Measurements from ENCODE around the gene RFC2. TPM values are rescaled to one million over a fixed set of nuclear protein-coding genes. Genes with fewer than 3 reads are reported as not detected.
"Not testable (repeated sequence)": the region's sequence is repeated elsewhere in the genome, so short reads cannot be mapped to it uniquely, and the experiment has no call there.

Gene RFC2
- total RNA-seq, 1 donor from 2014 or later = 11.3 TPM

DNA sequence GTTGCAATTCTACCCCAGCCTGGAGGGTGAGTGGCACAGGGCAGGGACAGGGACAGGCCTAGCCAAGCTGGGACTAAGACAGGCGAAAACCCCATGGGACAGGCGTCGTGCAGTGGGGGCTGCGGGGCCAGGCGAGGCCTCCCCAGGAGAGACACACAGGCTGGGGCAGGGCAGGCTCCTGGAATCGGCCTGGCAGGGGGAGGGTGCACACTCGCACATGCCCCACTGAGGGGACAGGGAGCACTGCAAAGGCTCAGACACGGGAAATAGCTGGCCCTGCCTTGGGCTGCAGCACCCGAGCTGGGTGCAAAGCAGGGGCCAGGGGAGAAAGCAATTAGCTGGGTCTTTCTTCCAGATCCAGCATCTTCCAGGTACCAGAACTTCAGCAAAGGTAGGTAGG, 34.0 kb downstream of the RFC2 start:
- DNase-seq (ENCODE audit: low spot score) = no peak
- ATAC-seq = peak; percentile 60

DNA sequence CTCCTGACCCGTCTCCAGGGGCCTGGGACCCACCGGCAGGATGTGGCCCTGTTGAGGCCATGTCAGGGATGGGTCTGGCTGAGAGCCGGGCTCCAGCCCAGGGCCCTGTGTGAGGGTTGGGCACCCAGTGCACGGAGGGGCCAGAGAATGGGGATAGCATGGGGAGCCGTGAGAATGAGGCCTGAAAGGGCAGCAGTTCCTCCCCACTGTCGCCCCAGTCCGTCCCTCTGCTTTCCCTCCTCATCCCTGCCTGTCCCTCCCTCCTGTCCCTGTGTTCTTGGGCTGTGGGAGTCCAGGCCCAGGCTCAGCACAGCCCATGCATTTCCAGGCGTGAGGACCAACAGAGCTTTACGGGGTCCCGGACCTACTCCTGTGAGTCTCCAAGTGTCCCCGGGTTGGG, 34.8 kb downstream of the RFC2 start:
- no peak for ATAC-seq

DNA sequence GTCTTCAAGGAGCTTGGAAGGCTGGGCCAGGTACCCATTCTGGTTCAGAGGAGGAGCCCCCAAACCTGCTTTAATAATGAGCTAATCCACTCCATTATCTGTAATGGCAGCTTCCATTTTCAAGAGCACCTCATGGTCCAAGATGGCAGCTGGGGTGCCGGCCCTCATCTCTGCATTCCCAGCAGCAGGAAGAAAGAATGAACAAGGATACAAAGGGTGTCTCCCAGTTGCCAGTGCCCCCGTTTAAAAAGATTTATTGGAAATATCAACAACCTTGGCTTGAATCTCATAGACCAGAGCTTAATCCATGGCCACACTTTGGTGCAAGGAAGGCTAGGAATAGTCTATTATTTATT, 35.9 kb downstream of the RFC2 start:
- ATAC-seq (no peak), DNase-seq (ENCODE audit: low spot score) (no peak)

More for the DNA sequence above, 34.8 kb downstream of the RFC2 start:
- no peak for DNase-seq (ENCODE audit: low spot score)

DNA sequence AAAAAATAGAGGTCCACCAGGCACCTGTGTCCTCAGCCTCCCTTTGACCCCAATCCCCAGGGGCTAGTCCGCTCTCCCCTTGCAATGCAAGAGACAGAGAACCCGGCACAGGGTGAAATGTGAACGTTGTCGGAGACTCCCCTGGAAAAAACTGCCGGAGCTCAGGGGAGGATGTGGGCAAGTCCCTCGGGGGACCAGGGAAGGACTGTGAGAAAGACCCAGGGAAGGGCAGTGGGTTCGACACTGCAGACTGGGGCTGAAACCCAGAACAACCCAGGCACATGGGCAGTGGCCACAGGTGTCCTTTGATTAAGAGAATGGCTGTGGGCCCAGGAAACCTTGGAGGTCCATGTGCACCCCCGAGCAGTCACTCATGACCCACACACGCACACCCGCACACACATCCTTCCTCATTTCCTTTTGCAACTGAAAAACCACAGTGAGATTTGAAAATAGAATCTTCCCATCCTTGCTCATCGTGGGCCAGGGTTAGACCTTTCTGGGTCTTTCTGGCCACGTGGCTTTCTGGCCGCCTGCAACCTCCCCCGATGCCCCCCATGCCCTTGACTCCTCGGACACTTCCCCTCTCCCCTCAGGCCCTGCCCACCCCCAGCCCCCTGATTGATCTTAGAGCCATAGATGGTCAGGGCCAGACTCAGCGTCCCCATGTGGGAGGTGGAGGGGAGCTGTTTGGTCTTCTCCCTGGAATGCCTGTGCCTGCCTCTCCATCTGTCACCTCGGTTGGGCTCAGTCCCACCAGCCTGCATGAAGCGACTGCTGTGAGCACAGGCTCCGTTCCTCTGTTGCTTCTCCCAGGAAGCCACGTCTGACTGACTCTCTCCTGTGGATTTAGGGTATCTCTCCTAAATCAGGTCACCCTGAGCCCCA, 36.5 kb downstream of the RFC2 start:
- DNase-seq (ENCODE audit: low spot score) (no peak), ATAC-seq (no peak)

DNA sequence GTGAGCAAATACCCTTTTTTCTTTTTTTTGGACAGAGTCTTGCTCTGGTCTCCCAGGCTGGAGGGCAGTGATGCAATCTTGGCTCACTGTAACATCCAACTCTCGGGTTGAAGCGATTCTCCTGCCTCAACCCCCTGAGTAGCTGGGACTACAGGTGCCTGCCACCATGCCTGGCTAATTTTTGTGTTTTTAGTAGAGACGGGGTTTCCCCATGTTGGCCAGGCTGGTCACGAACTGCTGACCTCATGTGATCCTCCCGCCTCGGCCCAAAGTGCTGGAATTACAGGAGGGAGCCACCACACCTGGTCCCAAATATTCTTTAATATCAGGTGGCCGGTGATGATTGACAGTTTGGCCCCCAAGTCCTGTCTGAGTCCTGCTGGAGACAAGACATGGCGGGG, 37.8 kb downstream of the RFC2 start:
- ATAC-seq (peak; percentile 6), DNase-seq (ENCODE audit: low spot score) (no peak)

DNA sequence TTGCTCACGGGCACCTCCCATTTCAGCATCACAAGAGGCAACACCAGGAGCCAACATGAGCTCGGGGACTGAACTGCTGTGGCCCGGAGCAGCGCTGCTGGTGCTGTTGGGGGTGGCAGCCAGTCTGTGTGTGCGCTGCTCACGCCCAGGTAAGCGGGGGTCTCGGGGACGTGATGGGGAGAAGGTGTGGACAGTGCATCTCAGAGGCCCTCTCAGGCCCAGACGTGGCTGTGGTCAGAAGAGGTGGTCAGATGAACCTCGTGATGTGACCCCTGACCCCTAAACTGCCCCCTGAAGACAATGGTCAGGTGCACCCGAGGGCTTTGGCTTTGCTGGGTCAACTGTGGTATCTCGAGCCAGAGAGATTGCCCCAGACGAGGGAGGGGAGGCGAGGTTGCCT, 38.3 kb downstream of the RFC2 start:
- no peak for DNase-seq (ENCODE audit: low spot score)
- ATAC-seq = no peak

DNA sequence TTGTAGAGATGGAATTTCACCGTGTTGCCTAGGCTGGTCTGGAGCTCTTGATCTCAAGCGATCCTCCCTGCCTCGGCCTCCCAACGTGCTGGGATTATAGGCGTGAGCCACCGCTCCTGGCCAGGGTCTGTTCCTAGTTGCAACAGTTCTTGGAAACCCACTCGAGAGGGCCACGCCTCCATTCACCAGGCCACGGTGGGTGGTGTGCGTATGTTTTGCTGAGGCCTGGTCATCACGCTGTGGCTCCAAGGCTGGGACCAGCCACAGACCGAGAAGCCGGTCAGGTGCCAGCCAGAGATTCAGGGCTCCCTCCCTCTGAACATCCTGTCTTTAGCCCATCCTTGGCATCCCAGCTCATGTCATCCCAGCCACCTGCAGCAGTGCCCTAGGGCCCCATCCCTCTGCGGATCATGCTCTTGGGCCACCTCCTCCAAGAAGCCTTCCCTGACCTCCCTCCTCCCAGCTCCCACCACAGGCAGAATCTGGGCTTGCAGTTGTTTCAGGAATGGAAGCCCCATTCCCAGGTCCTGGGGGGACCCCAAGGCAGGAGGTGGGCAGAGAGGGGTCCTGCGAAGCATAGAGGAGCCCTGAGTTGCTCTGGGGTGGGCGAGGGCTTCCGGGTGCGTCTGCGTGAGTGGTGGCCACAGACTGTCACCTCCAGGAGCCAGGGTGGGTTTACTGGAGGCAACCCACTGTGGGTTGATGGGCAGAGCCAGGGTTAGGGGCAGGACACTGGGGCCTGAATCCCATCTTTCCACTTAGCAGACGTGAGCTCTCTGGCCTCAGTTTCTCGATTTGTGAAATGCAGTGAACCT, 39.2 kb downstream of the RFC2 start:
- no peak for ATAC-seq
- DNase-seq (ENCODE audit: low spot score) = no peak

DNA sequence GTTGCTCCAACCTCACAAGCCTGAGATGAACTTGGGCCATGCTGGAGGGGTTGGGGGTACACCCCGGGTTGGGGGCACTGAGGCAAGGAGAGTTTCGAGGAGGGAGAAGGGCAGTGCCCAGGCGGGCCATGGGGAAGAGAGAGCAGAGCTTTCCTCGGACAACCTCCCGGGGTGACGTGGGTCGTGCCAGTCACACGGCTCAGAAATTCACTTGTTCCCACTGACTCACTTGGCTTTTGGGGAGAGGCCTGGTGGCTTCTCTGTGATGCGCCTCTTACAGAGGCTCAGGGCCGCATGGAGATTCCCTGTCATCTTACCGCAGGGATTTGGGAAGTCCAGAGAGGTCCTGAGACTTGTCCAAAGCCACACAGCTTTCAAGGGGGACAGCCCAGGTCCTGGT, 41.5 kb downstream of the RFC2 start:
- no peak for DNase-seq (ENCODE audit: low spot score)

DNA sequence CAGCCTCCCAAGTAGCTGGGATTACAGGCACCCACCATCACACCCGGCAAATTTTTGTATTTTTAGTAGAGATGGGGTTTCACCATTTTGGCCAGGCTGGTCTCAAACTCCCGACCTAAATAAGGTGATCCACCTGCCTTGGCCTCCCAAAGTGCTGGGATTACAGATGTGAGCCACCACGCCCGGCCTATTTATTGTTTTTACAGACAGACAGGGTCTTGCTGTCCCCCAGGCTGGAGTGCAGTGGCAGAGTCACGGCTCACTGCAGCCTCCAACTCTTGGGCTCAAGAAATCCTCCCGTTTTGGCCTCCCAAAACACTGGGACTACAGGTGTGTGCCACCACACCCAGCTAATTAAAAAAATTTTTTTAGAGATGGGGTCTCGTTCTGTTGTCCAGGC, 46.0 kb downstream of the RFC2 start:
- DNase-seq (ENCODE audit: low spot score) = not testable (repeated sequence)

More for the DNA sequence above, 41.5 kb downstream of the RFC2 start:
- ATAC-seq = no peak

DNA sequence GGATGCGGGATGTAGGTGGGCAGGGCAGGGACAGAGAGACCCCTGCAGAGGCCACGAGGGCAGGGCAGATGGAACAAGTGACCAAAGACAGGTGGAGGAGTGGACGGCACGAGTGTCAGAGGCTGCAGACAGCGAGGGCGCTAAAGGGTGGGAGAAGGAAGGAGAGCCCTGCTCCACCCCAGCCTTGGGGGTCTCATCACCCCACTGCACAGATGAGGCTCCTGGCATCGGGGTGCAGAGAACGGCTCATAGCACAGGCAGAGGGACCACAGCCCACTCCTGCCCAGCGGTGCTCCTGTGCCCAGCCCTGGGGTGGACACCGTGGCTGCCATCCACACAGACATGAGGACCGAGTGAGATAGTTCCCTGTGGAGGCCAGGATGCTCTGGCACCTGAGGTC, 46.6 kb downstream of the RFC2 start:
- no peak for ATAC-seq
- DNase-seq (ENCODE audit: low spot score) = no peak

More for the DNA sequence above, 46.0 kb downstream of the RFC2 start:
- not testable (repeated sequence) for ATAC-seq

DNA sequence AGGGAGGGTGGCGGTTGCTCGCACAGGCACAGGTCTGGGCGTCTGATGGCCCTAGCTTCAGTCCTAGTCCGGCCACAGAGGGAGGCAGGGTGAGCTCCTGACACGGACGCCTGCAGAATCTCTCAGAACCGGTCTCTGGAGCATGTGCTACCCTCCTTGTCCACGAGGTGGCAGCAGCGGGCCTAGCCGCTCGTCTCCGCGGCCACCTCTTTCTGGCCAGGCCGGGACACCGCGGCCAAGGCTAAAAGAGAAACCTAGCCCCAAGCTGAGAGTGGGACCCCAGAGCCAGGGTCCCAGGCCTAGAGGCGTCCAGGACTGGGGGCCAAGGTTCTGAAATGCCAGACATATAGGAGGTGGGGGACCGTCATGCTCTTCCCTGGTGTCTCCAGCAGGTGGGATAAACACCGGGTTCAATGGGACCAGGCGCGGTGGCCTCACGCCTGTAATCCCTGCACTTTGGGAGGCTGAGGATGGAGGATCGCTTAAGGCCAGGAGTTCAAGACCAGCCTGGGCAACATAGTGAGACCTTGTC, 47.5 kb downstream of the RFC2 start:
- peak; percentile 99 for ATAC-seq
- DNase-seq (ENCODE audit: low spot score) = peak; percentile 88

DNA sequence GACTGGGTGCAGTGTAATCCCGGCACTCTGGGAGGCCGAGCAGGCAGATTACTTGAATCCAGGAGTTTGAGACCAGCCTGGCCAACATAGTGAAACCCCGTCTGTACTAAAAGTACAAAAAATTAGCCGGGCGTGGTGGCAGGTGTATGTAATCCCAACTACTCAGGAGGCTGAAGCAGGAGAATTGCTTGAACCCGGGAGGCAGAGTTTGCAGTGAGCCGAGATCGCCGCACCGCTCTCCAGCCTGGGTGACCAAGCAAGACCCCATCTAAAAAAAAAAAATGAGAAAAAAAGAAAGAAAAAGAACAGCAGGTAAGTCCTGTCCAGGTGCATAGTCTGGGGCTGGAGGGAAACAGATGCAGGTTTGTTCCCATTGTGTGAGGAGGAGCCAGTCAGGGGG, 48.1 kb downstream of the RFC2 start:
- ATAC-seq; DNase-seq (ENCODE audit: low spot score): not testable (repeated sequence)

DNA sequence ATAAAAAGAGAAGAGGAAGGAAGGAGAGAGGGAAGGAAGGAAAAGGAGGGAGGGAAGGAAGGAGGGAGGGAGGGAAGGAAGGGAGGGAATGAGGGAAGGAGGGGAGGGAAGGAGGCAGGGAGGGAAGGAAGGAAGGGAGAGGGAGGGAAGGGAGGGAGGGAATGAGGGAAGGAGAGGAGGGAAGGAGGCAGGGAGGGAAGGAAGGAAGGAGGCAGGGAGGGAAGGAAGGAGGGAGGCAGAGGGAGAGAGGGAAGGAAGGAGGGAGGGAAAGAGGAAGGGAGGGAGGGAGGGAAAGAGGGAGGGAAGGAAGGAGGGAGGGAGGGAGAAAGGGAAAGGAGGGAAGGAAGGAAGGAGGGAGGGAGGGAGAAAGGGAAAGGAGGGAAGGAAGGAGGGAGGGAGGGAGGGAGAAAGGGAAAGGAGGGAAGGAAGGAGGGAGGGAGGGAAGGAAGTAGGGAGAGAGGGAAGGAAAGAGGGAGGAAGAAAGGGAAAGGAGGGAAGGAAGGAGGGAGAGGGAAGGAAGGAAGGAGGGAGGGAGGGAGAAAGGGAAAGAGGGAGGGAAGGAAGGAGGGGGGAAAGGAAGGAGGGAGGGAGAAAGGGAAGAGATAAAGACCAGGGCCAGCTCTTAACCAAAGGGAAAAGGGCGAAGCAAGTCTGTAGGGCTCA, 50.1 kb downstream of the RFC2 start:
- ATAC-seq = no peak

DNA sequence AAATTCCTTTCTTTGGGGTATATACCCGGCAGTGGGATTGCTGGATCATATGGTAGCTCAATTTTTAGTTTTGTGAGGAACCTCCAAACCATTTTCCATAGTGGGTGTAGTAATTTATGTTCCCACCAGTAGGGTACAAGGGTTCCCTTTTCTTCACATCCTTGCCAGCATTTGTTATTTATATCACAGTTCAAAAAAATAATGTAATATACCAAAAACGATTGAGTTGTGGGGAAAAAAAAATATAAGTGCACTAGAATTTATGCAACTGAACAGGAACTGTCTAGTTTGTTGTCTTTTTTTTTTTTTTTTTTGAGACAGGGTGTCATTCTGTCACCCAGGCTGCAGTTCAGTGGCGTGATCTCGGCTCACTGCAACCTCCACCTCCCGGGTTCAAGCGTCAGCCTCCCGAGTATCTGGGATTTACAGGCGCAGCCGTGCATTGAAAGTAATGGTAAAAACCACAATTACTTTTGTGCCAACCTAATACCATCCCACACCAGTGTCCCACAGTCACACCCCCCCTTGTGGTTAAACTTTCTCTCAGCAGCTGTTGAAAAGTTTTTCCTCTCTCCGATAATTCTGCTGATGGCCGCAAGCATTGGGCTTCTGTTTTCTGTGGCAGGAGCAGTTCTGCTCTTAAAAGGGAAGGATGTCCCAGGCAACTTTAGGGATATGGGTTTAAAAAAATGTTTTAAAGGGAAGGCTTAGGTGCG, 51.2 kb downstream of the RFC2 start:
- no peak for DNase-seq (ENCODE audit: low spot score)
- ATAC-seq = peak; percentile 52

More for the DNA sequence above, 50.1 kb downstream of the RFC2 start:
- DNase-seq (ENCODE audit: low spot score) = no peak

DNA sequence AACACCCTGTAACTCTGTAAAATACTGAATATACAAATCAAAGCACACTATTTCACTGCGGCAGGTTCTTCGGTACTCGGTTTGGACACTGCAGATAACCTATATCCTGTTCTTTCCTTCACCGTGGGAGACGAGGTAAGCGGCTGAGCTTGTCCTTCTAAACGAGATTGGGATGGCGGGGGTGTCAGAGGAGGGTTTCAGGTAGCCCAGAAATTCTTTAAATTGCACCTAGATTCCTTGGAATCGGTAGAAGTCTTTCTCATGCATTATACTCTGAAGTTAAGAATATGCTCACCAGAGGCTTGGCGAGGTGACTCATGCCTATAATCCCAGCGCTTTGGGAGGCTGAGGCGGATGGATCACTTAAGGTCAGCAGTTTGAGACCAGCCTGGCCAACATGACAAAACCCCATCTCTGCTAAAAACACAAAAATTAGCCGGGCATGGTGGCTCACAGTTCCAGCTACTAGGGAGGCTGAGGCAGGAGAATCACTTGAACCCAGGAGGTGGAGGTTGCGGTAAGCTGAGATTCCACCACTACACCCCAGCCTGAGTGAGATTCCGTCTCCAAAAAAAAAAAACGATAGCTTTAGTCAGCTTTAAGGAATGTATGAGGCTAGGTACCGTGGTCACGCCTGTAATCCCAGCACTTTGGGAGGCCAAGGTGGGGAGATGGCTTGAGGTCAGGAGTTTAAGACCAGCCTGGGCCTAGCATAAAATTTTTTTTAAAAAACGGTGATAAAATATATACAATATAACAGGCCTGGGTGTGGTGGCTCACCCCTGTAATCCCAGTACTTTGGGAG, 54.4 kb downstream of the RFC2 start:
- ATAC-seq (no peak), DNase-seq (ENCODE audit: low spot score) (no peak)

DNA sequence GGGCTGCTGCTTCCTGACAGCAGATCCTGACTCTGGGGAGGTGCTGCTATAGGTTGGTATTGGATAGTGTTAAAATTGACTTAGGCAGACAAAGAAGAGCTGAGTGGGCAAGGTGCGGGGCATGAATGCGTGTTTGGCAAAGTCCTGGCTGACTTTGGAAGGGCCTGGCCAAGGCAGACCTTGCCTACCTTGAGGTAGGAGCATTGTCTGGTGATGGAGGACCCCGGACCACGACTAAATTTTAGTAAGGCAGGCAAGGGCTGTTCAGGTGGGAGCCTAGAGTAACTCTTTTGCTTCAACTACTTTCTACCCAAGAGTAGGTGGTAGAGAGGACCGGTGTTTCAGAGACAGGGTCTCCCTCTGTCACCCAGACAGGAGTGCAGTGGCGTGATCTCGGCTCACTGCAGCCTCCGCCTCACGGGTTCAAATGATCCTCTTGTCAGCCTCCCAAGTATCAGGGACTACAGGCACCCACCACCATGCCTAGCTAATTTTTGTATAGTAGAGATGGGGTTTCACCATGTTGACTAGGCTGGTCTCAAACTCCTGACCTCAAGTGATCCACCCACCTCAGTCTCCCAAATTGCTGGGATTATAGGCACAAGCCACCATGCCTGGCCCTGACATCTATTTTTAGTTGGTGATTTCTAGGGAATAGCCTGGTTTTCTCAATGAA, 56.6 kb downstream of the RFC2 start:
- DNase-seq (ENCODE audit: low spot score) (no peak), ATAC-seq (no peak)

DNA sequence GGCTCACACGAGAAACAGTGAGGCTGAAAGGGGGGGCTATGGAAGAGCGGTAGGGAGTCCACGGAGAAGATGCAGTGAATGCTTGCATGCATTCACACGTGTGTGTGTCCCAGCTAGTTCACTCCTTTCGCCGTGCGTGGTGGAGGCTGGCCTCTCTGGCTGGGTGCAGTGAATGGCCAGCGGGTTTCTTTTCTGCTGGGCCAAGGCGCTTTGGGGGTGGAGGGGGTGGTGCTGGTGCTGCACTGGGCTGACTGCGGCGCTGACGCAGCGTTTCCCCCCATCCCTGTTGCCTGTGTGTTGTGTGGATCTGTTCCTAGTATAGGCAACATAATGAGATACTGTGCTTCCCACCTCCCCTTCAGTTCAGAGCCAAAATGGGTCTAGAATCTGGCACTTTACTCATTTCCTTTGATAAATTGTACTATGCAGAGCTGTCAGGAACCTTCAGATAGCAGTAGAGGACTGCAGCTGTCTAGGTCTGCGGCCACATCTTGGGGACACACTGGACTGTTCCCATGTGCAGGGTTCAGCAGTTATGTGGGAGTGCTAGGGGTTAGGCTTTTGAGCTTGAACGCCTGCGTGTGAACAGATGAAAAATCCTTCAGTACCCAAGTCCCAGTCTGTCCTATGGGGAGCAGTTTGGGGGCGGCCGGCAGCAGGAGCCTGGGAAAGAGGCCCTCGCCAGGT, 58.1 kb downstream of the RFC2 start:
- not testable (repeated sequence) for DNase-seq (ENCODE audit: low spot score)
- ATAC-seq = peak; percentile 24

DNA sequence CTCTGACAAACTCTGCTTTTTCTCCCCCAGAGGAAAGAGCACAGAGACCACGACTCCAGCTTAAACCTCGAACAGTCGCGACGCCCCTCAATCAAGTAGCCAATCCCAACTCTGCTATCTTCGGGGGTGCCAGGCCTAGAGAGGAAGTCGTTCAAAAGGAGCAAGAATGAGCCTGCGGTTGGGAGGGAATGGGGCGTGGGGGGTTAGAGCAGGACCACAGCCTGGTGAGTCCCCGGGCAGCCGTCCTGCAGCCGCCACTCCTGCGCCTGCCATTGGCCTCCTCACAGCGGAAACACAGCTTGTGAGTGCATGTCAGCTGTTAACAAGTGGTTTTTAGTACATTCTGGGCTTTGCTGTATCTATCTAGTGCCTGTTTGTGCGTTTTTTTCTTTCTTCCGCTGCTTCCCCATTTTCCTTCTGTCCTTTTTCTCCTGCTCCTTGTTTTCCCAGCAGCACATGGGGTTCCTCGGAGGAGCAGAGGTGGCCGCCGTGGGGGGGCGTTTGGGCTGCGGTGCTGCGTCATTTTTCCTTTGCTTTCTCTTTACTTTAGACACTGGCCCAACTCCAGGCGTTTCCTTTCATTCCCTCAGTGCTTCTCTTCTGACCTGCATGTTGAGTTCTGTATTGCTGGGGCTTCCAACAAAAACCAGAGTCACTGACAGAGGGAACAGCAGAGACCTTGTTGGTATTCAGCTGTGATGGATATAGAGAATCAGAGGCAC, 58.9 kb downstream of the RFC2 start:
- DNase-seq (ENCODE audit: low spot score) = not testable (repeated sequence)
- peak; percentile 21 for ATAC-seq

Measured in left lobe of liver (tissue), 2 donors.